RPMI8226 (cell line): ENCODE results near the gene C18orf63.
A peak's percentile ranks its signal among the peaks of the same experiment; 100 is the strongest.

Experiments
- DNase-seq: peaks from one replicate; pipeline ENCODE4 v3.0.0-alpha.2; 2015

Gene C18orf63

DNA sequence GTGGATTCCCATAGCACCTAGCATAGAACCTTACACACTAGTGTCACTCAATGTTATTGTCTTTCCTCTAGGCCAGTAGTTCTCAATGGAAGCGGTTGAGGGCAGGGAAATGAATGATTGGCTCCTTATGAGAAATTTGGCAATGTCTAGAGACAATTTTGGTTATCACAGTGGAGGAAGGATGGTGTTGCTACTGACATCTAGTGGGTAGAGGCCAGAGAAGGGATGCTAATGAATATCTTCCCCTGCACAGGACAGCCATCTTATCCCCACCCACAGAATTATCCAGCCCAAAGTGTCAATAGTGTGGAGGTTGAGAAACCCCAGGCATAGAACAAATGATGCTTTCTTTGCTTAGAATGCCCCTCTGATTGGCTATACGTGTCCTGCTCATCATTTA lies 15.8 kb downstream of the C18orf63 start:
- no peak for DNase-seq

DNA sequence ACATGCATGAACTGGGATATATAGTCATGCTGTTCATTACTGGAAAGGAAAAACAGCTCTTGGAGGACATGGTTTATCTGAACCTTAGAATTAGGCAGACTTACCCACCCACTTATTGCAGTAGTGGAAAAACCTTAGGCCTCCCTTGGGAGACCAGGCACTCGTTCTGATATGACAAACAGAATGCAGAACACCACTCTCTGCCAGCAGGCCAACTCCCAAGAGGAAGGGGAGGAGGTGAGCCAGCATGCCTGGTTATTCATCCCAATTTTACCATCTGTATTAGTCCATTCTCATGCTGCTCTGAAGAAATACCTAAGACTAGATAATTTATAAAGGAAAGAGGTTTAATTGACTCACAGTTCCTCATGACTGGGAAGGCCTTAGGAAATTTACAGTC lies 17.5 kb downstream of the C18orf63 start:
- no peak for DNase-seq

DNA sequence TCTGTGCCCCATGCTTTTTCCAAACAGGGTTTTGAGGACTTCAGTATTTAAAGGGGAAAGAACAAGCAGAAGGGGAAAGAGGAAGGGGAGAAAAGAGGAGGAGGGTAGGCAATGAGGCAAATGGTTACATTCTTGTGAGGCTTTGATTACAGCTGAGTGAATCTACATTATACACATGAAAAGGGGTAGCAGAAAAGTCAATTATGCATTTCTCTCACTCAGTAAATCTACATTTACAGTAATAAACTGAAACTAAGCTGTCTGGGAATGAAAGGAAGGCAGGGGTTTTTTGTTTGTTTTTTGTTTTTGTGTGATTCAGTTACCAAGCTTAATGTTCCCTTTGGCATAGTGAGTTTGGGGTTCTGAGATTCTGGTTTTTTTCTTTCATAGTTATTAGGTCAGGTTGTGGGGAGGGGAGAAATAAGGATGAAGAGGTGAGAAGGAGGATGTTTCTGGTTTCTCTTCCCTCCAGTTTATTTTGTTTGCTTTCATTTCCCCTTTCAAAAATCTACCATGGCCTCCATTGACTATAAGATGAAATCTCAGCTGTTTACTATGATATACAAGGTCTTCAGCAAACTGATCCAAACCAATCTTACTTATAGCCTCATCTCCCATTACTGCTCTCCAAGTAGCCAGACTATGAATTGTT lies 18.7 kb downstream of the C18orf63 start:
- peak; percentile 17 for DNase-seq

DNA sequence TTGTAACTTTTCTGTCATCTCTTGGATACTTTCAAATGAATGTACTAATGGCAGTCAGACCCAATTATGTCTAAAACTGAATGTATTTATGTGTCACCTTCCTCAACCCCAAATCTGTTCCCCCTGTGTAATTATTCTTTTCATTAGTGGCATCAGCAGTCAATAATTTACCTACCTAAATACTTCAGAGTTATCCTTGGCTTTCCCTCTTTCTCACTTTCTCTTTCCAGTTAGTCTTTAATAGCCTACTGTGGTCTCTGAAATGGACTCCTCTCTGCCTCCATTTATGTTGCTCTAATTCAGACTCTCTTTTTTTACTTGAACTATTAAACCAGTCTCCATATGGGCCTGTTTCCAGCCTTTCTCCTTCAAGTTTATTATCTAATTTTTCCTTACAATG lies 21.0 kb downstream of the C18orf63 start:
- no peak for DNase-seq

DNA sequence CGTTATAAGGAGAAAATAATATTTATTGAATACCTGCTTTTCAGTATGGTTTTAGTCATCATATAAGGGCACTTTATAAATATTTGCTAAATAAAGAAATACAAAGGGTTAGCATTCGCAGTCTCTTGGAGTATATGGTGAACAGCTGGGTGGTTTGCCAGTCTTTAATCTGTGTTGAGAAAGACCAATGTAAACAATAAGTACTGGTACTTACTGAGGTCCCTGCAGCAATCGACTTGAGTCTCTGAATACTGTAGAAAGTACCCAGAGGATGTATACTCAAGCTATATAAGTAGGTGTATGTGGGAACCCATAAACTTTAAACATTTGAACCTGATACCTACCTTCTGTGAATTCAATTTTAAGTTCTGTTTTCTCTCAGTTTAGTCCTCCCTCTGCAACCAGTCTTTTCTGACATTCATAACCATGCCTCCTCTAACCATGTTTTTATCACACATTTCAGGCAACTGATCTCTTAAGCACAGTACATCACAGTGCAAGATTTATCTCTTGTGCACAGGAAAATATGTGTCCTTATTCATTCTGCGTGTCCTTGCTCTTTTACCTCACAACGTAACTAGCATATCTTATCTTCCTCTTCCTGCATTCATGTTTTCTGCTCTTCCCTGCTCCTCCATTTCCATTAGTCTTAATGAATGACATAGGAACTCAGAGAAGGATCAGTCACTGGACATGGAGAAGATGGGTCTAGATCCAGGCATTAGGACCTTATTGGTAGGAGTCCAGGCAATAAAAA lies 21.7 kb downstream of the C18orf63 start:
- no peak for DNase-seq

DNA sequence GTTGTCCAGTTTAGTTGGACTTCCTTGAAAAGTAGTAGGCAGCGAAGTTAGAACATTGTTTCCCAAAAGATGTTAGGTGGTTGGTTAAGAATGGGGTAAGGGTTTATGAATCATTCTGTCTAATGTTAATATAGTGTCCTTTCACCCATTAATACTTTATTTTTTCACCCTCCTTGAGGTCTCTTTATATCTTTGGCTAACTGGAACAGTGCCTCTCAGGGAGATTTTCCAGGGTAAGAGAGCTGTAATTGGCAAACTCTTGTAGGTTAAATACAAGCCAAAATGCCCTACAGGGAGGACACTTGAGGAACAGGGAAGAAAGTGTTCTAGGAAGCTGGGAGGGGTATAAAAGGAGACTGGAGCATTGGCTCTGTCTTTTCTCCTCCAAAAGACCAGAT lies 22.3 kb downstream of the C18orf63 start:
- DNase-seq, result no peak

DNA sequence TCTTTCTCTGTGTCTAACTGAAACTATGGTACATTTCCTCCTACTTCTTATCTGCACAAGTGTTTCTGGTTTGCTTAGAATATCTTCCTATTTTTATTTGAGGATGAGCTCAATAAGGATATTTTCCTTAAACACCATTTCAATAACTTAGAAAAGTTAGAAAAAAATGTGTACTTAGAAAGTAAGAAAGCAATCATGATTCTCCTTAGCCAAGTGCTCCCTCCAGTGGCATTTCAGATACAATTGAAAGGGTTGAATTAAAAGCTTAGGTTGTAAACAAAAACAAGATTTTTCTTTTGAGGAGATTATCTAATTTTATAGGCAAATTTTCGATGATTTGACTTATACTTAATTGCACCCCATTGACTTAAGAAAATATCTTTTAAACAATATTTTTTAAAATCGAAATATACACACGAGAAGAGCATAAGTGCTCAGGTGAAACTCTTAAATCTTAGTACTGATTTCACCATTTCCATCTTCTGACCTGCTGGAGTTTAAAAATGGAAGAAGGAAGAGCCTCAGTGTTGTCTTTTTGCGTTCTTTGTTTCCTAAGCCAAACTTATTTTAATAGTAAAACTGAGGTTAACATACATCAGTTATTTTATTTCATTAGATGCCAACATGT lies 26.9 kb downstream of the C18orf63 start:
- peak; percentile 60 for DNase-seq

DNA sequence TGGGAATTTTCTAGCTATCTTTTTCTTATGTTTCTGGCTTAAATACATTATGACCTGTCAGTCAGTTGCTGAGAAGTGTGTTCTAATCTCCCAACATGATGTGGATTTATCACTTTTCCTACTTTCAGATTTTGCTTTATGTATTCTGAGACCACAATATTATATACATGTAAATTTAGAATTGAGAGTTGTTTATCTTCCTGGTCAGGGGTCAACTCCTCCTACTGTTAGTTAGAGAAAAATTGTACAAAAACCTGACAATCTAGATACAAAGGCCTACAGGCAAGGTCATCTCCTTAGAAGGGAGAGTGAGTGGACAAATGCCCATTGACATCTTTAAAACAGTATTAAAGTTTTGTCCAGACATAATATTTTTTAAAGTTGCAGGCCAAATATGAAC lies 30.6 kb downstream of the C18orf63 start:
- no peak for DNase-seq

DNA sequence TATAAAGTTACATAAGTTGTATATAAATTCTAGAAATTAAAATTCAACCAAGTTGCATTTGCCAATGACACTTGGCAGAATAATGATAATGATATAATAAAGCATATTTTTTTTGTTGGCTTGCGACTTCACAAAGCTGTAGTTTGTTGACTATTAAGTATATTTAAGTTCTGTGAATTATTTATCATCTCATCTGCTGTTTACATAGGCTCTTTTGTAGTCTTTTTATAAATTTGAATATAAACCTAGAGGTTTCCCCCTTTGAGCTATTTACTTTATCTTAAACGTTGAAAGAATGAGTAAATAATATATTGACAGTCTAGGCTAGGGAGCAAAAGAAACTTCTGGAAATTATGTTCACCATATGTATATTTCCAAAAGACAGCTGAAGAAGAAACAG lies 32.9 kb downstream of the C18orf63 start:
- DNase-seq, result no peak

DNA sequence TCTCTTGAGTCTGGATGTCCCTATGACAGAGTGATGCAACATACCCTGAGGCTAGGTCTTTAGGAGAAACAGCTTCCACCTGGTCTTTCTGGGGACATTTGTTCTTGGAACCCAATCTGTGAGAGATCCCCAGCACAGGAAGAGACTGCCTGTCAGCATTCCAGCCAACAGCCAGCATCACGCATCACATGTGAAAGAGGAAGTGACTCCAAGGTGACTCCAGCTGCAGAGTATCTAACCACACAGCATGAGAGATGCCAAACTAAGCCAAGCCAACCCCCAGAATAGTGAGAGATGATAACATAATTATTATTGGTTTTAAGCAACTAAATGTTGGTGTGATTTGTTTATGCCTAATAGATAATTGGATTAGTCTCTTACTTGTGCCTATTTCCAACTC lies 35.7 kb downstream of the C18orf63 start:
- DNase-seq, result peak; percentile 89

DNA sequence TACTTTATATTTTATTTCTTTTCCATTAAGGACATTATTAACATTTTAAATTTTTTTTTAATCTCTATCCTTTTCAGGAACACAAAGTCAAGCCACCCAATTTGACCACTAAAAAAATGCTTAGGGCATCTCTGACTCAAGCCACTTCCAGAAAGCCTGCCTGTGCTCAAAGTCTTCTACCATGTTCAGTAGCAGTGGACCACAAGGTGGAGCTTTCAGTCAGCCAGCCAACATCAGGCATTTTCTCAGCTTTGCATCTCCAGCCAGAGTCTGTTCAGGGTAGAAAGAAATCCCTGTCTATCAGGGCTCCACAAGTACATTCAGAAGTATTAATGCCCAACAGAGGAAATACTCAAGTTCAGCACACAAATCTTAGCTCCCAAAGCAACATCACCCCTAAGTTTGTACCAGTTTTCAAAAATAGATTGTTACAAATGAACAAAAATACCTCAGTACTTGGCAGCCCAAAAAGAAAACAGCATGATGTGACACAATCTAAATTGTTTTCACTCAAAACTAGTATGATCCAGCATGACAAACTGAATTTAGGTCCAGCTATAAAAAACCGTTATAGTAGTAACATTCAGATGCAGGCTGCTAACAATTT lies 37.6 kb downstream of the C18orf63 start:
- peak; percentile 79 for DNase-seq

DNA sequence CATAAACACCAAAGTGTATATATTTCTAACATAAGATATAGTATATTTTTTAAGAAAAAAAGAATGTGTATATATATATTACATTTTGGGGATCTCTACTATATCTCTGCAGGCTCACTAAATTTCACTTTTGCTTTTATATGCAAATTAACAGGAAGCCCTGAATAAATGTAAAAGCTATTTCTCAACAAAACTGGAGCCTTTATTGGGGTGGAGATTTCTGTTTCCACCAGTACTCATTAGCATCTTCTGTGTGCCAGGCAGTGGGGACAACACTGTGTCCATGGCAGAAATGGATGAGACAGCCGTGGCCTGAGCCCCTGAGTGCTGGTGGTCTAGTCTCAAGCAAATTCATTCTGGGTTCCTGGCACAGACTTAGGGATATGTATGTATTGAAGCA lies 41.3 kb downstream of the C18orf63 start:
- DNase-seq, result no peak

DNA sequence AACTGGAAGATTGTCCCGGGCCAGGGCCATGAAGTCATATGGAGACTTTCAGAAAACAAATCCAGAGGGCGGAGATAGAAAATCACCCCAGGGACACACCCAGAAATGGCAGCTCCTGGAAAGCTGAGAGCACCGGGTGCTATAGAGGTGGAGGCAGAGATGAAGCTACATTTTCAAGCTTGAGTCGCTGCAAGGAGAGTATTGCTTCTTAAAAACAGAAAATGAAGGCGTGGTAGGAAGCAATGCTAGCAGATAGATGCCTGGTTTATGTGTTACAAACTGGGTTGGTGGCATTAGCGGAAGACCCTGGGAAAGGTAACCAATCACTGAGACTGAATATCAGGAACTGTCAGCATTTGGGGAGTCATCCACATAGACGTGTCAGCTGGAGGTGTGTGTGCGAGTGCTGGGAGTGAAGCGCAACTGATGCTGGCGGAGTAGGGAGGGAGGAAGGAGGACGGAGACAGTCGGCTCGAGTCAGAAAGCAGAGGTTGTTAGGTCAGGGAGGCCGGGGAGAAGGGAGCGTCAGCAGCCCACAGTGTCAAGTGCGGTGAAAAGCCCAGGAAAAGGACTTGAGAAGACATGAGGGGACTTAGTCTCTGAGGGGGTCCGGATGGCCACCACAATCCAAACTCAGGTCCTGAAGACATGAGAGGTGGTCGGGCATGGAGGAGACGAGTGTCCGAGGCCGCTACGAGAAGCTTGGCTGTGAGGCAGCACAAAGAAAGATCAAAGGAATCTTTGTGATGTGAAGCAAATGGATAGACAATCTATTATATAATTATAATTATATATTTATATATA lies 45.4 kb downstream of the C18orf63 start:
- DNase-seq, result no peak

DNA sequence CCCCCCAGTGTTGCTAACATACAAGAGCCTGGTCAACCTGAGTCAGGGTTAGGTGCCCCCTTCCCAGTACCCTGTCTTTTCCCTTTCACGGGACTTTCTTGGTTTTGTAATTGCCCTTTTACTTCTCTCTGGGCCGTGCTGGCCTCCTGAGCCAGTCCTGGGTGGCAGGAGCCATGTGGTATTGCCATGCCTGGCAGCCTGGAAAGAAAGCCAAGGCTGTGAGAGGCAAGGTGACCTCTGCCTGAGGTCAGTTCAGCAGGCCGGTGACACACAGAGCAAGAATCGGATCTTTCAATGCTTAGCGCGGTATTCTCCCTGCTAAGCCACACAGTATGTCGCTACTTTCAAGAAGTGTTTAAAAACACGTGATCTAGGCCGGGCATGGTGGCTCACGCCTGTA lies 52.3 kb downstream of the C18orf63 start:
- no peak for DNase-seq

DNA sequence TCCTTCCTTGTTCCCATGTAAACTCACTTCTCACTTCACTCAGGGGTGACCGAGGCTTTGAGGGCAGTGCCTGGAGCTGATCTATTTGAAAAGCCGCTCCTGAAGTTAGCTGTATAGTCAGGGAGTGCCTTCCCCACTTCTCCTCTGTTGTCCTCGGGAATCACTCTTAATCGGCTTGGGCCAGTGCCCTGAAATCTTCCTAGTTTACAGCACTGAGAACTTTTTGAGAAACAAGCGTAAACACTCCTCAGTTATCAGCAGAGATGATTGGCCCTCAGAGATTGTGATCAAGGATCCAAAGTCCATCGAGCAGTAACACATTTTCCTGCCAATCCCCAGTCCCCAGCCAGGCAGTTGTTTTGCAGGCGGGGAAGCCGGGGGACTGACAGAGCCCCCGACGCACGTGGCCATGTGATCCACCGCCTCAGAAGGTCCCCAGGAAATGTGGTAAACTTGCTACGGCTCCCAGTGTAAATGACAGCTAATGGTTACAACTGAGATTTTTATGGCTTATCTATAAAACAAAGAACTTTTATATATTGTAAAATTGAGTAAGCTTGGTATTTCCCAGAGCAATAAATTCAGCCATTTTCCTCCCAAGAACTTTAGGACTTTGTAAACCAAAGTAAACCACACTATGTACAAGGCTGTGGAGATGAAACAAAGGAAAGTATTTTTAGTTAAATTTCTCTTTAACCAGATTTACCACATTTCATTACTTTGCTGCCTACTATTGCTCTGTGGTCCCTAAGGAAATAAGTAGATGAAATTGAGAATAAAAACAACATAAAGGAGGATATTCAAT lies 53.5 kb downstream of the C18orf63 start:
- no peak for DNase-seq

DNA sequence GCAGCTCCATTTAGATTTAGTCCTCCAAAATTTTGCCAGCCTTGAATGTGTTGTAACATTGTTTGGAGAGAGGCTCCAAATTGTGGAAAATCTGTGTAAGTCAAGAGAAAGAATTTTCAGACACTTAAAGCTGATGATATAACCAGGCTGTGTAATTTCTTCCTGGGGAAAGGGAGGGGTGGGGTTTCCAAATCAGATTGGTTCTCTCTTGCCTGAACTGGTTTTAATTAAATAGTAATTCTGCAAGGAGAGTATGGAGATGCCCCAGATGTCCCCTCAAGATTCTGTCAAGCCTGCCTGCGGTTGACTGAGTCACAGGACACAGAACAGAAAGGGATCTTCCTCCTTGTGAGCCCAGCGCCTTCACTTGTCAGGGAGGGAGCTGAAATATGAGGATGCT lies 54.5 kb downstream of the C18orf63 start:
- no peak for DNase-seq

DNA sequence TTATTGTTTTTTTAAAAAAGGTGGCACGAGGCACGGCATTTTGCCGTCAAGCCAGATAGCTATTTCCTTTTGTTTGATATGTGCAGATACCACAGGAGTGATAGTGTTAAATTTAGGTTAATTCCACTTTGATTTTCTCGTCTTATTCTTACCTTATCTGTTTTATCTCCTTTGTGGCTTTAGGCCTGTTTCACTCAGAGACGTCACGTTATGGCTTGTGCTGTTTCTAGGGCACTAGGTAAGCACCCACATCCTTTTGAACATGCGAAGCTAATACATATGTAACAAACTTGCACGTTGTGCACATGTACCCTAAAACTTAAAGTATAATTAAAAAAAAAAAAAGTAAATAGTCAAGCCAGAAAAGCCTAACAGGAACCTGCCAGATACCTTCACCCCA lies 57.8 kb downstream of the C18orf63 start:
- no peak for DNase-seq

DNA sequence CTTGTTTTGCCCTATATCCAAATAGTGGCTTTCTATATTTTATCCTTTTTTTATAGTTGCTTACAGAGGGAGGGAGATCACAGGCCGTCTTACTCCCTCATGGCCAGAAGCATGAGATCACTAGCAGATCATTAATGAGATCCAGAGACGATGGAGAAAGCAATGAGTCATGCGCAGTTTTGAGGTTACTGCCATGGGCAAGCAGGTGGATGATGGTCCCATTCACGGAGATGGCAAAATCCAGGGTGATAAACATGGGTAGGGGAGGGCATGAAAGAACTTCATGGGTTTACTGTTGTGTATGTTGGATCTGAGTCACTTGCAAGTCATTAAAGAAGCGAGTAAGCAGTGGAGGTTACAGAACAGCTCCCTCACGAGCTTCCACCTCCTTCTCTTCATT lies 60.4 kb downstream of the C18orf63 start:
- DNase-seq, result no peak

DNA sequence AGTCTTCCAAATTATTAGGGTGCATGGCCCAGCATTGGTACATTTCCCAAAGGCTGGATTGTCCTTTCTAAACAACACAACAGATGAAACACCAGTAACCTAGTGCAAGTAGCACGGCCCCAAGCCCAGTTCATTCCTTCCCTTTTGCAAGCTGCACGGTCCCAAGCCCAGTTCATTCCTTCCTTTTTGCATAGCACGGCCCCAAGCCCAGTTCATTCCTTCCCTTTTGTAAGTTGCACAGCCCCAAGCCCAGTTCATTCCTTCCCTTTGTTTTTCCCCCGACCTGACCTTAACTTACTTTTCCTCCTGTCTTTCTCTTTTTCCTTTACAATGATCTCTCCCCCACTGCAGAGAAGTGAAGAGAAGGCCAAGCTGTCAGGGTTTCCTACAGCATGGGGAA lies 60.9 kb downstream of the C18orf63 start:
- no peak for DNase-seq

DNA sequence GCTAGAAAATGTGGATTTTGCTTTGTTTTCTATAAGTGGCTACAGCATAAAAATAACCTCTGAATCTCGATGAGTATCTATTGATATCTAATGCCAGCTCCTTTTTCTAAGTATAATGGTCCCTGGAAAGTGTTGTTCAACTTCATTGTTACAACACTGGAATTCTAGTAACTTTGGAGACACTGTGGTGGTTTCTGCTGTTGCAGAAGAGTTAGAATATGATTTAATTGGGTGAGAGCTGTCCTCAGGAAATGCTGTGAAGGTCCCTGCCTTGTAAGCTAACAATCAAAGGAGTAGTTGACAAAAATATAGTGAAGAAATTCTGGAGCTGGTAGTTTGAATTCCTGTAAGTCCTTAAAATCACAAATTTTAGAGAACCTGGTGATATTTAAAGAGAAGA lies 62.1 kb downstream of the C18orf63 start:
- no peak for DNase-seq

DNA sequence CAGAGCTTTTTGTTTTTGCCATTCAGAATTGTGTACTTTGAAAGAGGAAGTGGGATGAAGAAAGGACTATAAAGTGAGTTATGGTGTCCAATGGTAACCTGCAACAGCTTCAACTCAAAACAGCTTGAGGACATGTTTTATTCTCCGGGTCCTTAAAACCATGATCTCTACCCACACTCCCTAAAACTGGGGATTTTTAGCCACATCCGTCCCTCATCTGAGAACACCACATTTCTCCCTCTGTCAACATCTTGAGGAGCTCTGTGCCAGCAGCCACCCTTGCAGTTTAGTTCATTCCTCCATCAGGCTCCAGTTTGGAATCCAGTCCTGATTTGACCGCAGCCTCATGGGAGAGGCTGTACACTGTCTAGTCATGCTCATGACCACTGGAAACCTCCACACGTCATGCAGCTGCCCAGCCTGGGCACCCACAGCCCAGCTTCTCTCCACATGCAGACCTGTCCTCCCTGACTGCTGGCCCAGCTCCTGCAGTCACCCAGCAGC lies 62.6 kb downstream of the C18orf63 start:
- DNase-seq, result no peak

DNA sequence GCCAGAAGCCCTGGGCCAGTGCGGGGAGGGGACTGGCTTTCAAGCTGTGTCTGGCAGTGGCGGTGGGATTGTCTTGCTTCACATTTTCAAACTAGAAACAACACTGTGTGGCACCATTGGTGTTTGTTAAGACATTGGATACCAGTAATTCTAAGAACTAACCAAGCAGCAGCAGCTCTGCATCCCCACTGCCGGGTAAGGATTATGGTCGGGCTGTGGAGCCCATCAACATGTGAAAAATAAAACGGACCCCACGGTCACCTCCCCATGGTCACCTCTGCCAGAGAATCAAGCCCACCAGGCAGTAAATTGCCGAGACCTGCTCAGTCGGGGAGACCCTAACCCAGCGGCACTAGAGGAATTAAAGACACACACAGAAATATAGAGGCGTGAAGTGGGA lies 65.3 kb downstream of the C18orf63 start:
- no peak for DNase-seq
